HL-60/S4 treated with retinoic acid at 250 ng/mL for 4 days and 3 days (cell line): ENCODE data around the gene MCF2L2.

Experiments used
- in situ Hi-C: fragments of 300-500 bp; cut with MboI; formaldehyde crosslinking; loops from 2 replicates; pipeline ENCODE4 v1.7.0; 2022; ENCODE audit warnings: low sequenced_read_pairs

The MCF2L2 gene

GRCh38 chr3:183428447-183429211 lies at the start of gene MCF2L2:
Gene MCF2L2 (minus strand): TSS chr3:183428619. CDS start chr3:183427977, 642 bp downstream.
- in situ Hi-C loops, result no loop called here

GRCh38 chr3:183477801-183478456 lies 49.5 kb upstream of the MCF2L2 start:
- in situ Hi-C loops, result loop anchor here (10.0 kb wide), 1 partner anchor 287 kb away; no protein-coding TSS in a partner anchor

- in situ Hi-C loops, result loop anchor here (10.0 kb wide), 1 partner anchor 289 kb away; no protein-coding TSS in a partner anchor
Observed at GRCh38 chr3:183475764-183476162, 47.3 kb upstream of the MCF2L2 start.

GRCh38 chr3:183475016-183475763 lies 46.8 kb upstream of the MCF2L2 start:
- in situ Hi-C loops, result loop anchor here (10.0 kb wide), 1 partner anchor 290 kb away; no protein-coding TSS in a partner anchor

- in situ Hi-C loops, result loop anchor here (10.0 to 25.0 kb wide), 2 partner anchors 291 to 813 kb away; partner anchors contain the start of genes ECE2 and PSMD2
Observed at GRCh38 chr3:183473969-183474368, 45.5 kb upstream of the MCF2L2 start.

GRCh38 chr3:183472155-183472554 lies 43.7 kb upstream of the MCF2L2 start:
- in situ Hi-C loops, result loop anchor here (10.0 to 25.0 kb wide), 2 partner anchors 293 to 815 kb away; partner anchors contain the start of genes ECE2 and PSMD2

GRCh38 chr3:183468424-183468823 lies 40.0 kb upstream of the MCF2L2 start:
- in situ Hi-C loops, result loop anchor here (25.0 kb wide), 1 partner anchor 819 kb away; the partner anchor contains the start of genes ECE2 and PSMD2

- in situ Hi-C loops, result loop anchor here (25.0 kb wide), 1 partner anchor 821 kb away; the partner anchor contains the start of genes ECE2 and PSMD2
Observed at GRCh38 chr3:183466575-183466974, 38.2 kb upstream of the MCF2L2 start.

GRCh38 chr3:183465710-183466109 lies 37.3 kb upstream of the MCF2L2 start:
- in situ Hi-C loops, result loop anchor here (25.0 kb wide), 1 partner anchor 822 kb away; the partner anchor contains the start of genes ECE2 and PSMD2

- in situ Hi-C loops, result loop anchor here (25.0 kb wide), 1 partner anchor 823 kb away; the partner anchor contains the start of genes ECE2 and PSMD2
Observed at GRCh38 chr3:183464480-183464879, 36.1 kb upstream of the MCF2L2 start.

- in situ Hi-C loops, result loop anchor here (25.0 kb wide), 1 partner anchor 827 kb away; the partner anchor contains the start of genes ECE2 and PSMD2
Observed at GRCh38 chr3:183460081-183461055, 31.9 kb upstream of the MCF2L2 start.

- in situ Hi-C loops, result loop anchor here (25.0 kb wide), 1 partner anchor 832 kb away; the partner anchor contains the start of genes ECE2 and PSMD2
Observed at GRCh38 chr3:183455089-183455488, 26.7 kb upstream of the MCF2L2 start.

- in situ Hi-C loops, result loop anchor here (25.0 kb wide), 1 partner anchor 833 kb away; the partner anchor contains the start of genes ECE2 and PSMD2
Observed at GRCh38 chr3:183454064-183454463, 25.6 kb upstream of the MCF2L2 start.

- in situ Hi-C loops, result loop anchor here (25.0 kb wide), 1 partner anchor 838 kb away; the partner anchor contains the start of genes ECE2 and PSMD2
Observed at GRCh38 chr3:183449791-183450190, 21.4 kb upstream of the MCF2L2 start.

GRCh38 chr3:183449391-183449790 lies 21.0 kb upstream of the MCF2L2 start:
- in situ Hi-C loops, result no loop called here

GRCh38 chr3:183448369-183449128 lies 20.1 kb upstream of the MCF2L2 start:
- in situ Hi-C loops, result no loop called here

GRCh38 chr3:183447206-183448001 lies 19.0 kb upstream of the MCF2L2 start:
- in situ Hi-C loops, result no loop called here

GRCh38 chr3:183446838-183447205 lies 18.4 kb upstream of the MCF2L2 start:
- in situ Hi-C loops, result no loop called here
